Mesothelial cell of epicardium (in vitro differentiated cells): ENCODE measurements around the gene RBM38. TPM values are rescaled to one million over a fixed set of nuclear protein-coding genes. Genes with fewer than 3 reads are reported as not detected.
A peak's percentile ranks its signal among the peaks of the same experiment; 100 is the strongest.

Source experiments
- DNase-seq, 2 experiments: peaks; one replicate each; pipeline ENCODE4 v3.0.0; 2021; ENCODE audit warnings: low spot score in 2 of 2; ENCODE audit not compliant: unreplicated experiment in 2 of 2
- H3K27ac Mint-ChIP-seq: 2 replicates; pipeline ENCODE4 v1.8.0; 2021; ENCODE audit warnings: mixed read lengths
- H3K27me3 Mint-ChIP-seq: 2 replicates; pipeline ENCODE4 v1.8.0; 2021; ENCODE audit warnings: low read depth, mixed read lengths
- H3K36me3 Mint-ChIP-seq: 2 replicates; pipeline ENCODE4 v1.8.0; 2021; ENCODE audit warnings: mixed read lengths
- H3K4me1 Mint-ChIP-seq: 2 replicates; pipeline ENCODE4 v1.8.0; 2021; ENCODE audit warnings: mixed read lengths
- H3K4me3 Mint-ChIP-seq: 2 replicates; pipeline ENCODE4 v1.8.0; 2021; ENCODE audit warnings: mild to moderate bottlenecking, moderate library complexity, mixed read lengths
- H3K9me3 Mint-ChIP-seq: 2 replicates; pipeline ENCODE4 v1.8.0; 2021; ENCODE audit warnings: mixed read lengths
- CTCF ChIP-seq: fragments of 200-600 bp; sonication (generic); IDR thresholded peaks from one replicate; pipeline ENCODE4 v1.5.0; 2021; ENCODE audit warnings: antibody characterized with exemption; ENCODE audit not compliant: unreplicated experiment
- total RNA-seq: library from RNA; stranded (reverse); gene quantifications from 3 replicates; pipeline ENCODE4 v1.2.1, GENCODE V29; 2021

Gene RBM38
- total RNA-seq, 1 donor from 2014 or later: 25.6 TPM

DNA sequence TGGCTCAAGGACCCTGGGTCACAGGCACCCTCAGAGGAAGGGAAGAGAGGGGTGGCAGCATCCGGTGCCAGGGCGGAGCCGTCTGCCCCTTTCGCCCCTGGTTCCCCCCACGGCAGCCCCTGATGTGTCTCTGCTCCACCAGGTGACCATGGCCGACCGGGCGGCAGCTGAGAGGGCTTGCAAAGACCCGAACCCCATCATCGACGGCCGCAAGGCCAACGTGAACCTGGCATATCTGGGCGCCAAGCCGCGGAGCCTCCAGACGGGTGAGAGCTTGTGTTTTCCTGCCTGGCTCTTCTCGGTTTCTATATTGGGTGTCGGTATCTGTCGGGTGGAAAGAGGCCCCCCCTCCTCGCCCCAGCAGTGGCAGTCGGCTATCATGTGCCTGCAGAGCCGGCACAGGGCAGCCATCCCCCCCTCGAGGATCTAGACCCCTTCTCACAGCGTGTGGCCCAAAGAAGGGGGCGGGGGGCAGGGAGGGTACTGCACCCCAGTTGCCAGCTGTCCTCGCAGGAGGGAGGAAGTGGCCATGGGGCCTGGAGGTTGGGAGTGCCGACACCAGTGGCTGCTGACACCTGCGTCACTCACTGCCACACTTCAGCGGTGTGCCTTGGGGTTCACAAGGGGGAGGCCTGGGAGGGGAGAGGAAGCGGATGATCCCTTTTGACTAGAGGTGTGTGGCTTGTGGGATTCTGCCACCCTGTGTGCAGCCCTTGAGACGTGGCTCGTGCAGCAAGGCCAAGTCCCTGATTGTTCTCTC is 1.5 kb downstream of the RBM38 start:
- peaks cover 15% of the 10 kb centered on the region for H3K36me3 Mint-ChIP-seq
- no peak for DNase-seq
- H3K4me1 Mint-ChIP-seq: peaks cover 30% of the 10 kb centered on the region
- H3K27ac Mint-ChIP-seq: peak overlapping the region; percentile 68
- H3K4me3 Mint-ChIP-seq: peak overlapping the region; percentile 83
- H3K27me3 Mint-ChIP-seq: no peaks in the 10 kb centered on the region
- no peaks in the 10 kb centered on the region for H3K9me3 Mint-ChIP-seq
- TF ChIP-seq CTCF: no peak

- peak overlapping the region; percentile 68 for H3K27ac Mint-ChIP-seq
- peaks cover 30% of the 10 kb centered on the region for H3K4me1 Mint-ChIP-seq
- peak overlapping the region; percentile 83 for H3K4me3 Mint-ChIP-seq
- DNase-seq: no peak
- TF ChIP-seq CTCF: no peak
- peaks cover 18% of the 10 kb centered on the region for H3K36me3 Mint-ChIP-seq
- H3K27me3 Mint-ChIP-seq: no peaks in the 10 kb centered on the region
- H3K9me3 Mint-ChIP-seq: no peaks in the 10 kb centered on the region
These were observed 2.3 kb downstream of the RBM38 start for GRCh38 chr20:57393321-57394120.

DNA sequence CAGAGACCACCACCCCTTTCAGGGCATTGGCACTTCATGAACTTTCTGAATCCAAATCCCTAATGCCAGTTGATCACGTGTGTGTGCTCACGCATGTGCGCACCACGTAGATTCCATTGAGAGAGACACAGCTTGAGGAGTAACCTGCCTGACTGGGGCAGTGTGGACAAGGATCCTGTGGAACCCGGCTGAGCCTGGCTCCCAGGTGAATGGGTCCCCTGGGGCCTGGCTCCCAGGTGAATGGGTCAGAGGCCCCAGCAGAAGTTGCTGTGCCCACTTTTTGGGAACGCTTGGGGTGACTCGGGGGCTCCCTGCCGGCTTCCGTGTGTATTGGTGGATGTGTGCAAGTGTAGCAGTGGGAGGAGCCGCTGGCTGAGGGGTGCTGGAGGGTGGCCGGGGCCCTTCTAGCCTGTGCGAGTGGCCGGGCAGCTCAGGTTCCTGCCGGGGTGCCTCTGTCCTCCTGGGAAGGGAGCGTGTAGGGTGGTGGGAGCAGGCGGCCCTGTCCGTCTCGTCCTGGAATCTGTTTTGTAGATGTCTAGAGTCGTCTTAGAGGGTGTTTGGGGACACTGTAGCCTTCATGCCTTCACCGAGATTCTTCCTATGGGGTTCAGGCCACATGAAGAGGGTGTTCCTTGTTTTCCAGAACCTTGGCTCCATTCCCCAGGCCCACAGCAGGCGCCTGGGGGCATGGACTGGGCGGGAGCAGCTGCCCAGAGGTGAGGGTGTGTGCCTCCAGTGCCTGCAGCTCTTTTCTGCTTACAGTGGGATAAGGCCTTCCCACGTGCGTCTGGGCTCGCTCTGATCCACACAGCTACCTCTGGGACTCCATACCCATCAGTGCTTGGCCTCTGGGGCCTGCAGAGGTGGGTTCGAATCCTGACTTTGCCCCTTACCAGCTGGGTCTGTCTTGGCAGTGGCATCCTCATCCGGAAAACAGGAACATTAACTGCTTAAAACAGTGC is 3.2 kb downstream of the RBM38 start:
- H3K4me1 Mint-ChIP-seq: peaks cover 35% of the 10 kb centered on the region
- no peak for TF ChIP-seq CTCF
- H3K4me3 Mint-ChIP-seq: no peak overlapping the region
- H3K36me3 Mint-ChIP-seq: peaks cover 23% of the 10 kb centered on the region
- H3K9me3 Mint-ChIP-seq: no peaks in the 10 kb centered on the region
- DNase-seq: no peak
- H3K27ac Mint-ChIP-seq: no peak overlapping the region
- no peaks in the 10 kb centered on the region for H3K27me3 Mint-ChIP-seq

GRCh38 chr20:57395111-57395966 is 4.1 kb downstream of the RBM38 start:
- TF ChIP-seq CTCF: no peak
- Mint-ChIP-seq H3K9me3 (no peaks in the 10 kb centered on the region), H3K27me3 (no peaks in the 10 kb centered on the region), H3K36me3 (peaks cover 23% of the 10 kb centered on the region), H3K4me3 (no peak overlapping the region), H3K27ac (no peak overlapping the region), H3K4me1 (peaks cover 30% of the 10 kb centered on the region)
- DNase-seq: no peak
